PC-3 (cell line): ENCODE measurements around the gene IGIP.

Source experiments
- EZH2 ChIP-seq: fragments of 300-600 bp; sonication (generic); IDR thresholded peaks from one replicate; pipeline ENCODE4 v1.6.1; 2017; ENCODE audit warnings: antibody characterized with exemption, mild to moderate bottlenecking, low read length; ENCODE audit not compliant: unreplicated experiment
- EZH2phosphoT487 ChIP-seq: fragments of 300-600 bp; sonication (generic); IDR thresholded peaks from 2 replicates; pipeline ENCODE4 v1.6.1; 2018; ENCODE audit warnings: mild to moderate bottlenecking, antibody characterized with exemption, low read length, borderline replicate concordance
- TF ChIP-seq, protein P1 (sequence below): fragments of 300-600 bp; sonication (generic); conservative IDR thresholded peaks from 2 replicates; pipeline ENCODE4 v1.5.1; 2017; ENCODE audit warnings: antibody characterized with exemption, low read depth, mild to moderate bottlenecking, low read length

DNA sequence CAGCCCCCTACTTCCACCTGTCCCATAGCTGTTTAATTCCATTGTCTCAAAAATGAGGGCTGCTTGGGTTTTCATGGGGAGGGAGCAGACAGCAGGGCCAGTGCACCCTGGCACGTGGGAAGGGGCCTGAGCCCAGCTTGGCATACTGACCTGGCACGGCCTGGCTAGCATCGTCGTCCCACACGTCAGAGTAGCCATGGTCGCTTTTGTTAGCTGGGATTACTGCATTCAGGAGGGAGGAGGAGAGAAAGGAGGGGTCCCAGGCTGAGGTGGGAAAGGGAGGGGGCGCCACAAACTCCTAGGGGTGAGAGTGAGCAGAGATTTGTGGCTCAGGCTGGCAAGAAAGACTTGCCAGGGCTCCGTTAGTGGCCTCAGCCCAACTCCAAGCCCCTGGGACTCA lies 28.2 kb downstream of the IGIP start:
- TF ChIP-seq EZH2phosphoT487, result no peak
- TF ChIP-seq, protein P1, sequence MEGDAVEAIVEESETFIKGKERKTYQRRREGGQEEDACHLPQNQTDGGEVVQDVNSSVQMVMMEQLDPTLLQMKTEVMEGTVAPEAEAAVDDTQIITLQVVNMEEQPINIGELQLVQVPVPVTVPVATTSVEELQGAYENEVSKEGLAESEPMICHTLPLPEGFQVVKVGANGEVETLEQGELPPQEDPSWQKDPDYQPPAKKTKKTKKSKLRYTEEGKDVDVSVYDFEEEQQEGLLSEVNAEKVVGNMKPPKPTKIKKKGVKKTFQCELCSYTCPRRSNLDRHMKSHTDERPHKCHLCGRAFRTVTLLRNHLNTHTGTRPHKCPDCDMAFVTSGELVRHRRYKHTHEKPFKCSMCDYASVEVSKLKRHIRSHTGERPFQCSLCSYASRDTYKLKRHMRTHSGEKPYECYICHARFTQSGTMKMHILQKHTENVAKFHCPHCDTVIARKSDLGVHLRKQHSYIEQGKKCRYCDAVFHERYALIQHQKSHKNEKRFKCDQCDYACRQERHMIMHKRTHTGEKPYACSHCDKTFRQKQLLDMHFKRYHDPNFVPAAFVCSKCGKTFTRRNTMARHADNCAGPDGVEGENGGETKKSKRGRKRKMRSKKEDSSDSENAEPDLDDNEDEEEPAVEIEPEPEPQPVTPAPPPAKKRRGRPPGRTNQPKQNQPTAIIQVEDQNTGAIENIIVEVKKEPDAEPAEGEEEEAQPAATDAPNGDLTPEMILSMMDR, result no peak
- TF ChIP-seq EZH2, result no peak
